Measurements from ENCODE around the gene FIGNL2.

DNA sequence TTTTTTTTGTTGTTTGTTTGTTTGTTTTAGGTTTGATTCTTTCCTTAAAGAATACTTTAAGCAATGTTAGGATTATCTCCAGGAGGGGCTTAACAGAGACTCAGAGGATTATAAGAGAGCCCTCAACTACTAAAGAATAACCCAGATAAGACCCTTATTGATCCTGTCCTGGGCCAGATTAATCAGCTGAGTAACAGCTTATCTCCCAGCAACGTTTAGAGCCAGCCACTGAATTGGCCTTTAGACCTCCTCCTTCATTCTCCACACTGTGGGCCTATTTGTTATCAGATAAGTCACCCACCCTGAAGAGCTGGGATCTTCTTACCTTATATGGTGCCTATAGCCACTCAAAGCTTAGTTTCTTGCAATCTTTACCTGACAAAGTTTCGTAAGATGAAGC is 71.1 kb downstream of the FIGNL2 start:
- no peak for TF ChIP-seq HCFC1 (IDR thresholded peaks at IDR 0.05; ENCODE audit: low read depth, low read length)
- TF ChIP-seq, protein P1, sequence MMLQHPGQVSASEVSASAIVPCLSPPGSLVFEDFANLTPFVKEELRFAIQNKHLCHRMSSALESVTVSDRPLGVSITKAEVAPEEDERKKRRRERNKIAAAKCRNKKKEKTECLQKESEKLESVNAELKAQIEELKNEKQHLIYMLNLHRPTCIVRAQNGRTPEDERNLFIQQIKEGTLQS (CRISPR knock-in tag; IDR thresholded peaks at IDR 0.05) = no peak
- TF ChIP-seq ZC3H13 (CRISPR knock-in tag; IDR thresholded peaks at IDR 0.05) = no peak
- no peak for TF ChIP-seq MZF1 (CRISPR knock-in tag; IDR thresholded peaks at IDR 0.05; ENCODE audit: borderline replicate concordance)
- TF ChIP-seq, protein P2, sequence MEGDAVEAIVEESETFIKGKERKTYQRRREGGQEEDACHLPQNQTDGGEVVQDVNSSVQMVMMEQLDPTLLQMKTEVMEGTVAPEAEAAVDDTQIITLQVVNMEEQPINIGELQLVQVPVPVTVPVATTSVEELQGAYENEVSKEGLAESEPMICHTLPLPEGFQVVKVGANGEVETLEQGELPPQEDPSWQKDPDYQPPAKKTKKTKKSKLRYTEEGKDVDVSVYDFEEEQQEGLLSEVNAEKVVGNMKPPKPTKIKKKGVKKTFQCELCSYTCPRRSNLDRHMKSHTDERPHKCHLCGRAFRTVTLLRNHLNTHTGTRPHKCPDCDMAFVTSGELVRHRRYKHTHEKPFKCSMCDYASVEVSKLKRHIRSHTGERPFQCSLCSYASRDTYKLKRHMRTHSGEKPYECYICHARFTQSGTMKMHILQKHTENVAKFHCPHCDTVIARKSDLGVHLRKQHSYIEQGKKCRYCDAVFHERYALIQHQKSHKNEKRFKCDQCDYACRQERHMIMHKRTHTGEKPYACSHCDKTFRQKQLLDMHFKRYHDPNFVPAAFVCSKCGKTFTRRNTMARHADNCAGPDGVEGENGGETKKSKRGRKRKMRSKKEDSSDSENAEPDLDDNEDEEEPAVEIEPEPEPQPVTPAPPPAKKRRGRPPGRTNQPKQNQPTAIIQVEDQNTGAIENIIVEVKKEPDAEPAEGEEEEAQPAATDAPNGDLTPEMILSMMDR (CRISPR knock-in tag; IDR thresholded peaks at IDR 0.05) = no peak
- no peak for TF ChIP-seq ZNF24 (IDR thresholded peaks at IDR 0.05)
- TF ChIP-seq FOXM1 (CRISPR knock-in tag; IDR thresholded peaks at IDR 0.05) = no peak
- TF ChIP-seq ZSCAN29 (CRISPR knock-in tag; conservative IDR thresholded peaks at IDR 0.05) = no peak

Data from HepG2 (cell line).